IMR-90 (cell line): Measurements from ENCODE around the gene CUL7. TPM values are rescaled to one million over a fixed set of nuclear protein-coding genes. Genes with fewer than 3 reads are reported as not detected.

Experiments
- ATAC-seq: fragments of 200-7000 bp; cut with Tn5 transposase; 2 replicates; pipeline ENCODE4 v1.9.1; 2020; ENCODE audit warnings: low read depth, mild to moderate bottlenecking, moderate library complexity
- BruUV-seq: library from RNA; stranded (reverse); fragments of 400-500 nt; replicated peaks from 2 replicates; lab custom pipeline; 2021; lab: Mats Ljungman, UMichigan
- CTCF ChIA-PET: fragments of 300-600 bp; formaldehyde crosslinking; extraction: SDS; loops from one replicate; lab custom pipeline; 2021; ENCODE audit warnings: antibody characterized with exemption; lab: Yijun Ruan, JAX
- POLR2A ChIA-PET: fragments of 300-600 bp; sonication (Branson Sonifier 250); formaldehyde crosslinking; loops from one replicate; lab custom pipeline; 2022; ENCODE audit warnings: antibody characterized with exemption; ENCODE audit not compliant: unreplicated experiment; lab: Charles Lee
- DNase-seq: peaks from one replicate; pipeline ENCODE4 v3.0.0; 2013
- H2AFZ ChIP-seq: replicated peaks from 2 replicates; pipeline ENCODE3; 2013; ENCODE audit warnings: low read length, mild to moderate bottlenecking; ENCODE audit not compliant: poor library complexity
- H2AK5ac ChIP-seq: 2 replicates; pipeline ENCODE4 v1.6.1; 2013; ENCODE audit warnings: low read depth, low read length, inconsistent platforms
- H2AK9ac ChIP-seq: replicated peaks from 2 replicates; pipeline ENCODE3; 2013; ENCODE audit warnings: mild to moderate bottlenecking, low read depth, low read length, moderate library complexity; ENCODE audit not compliant: poor library complexity
- H2BK120ac ChIP-seq: 2 replicates; pipeline ENCODE4 v1.6.1; 2013; ENCODE audit warnings: low read depth, low read length, inconsistent platforms
- H2BK15ac ChIP-seq: 3 replicates; pipeline ENCODE4 v1.6.1; 2013; ENCODE audit warnings: low read depth, low read length, inconsistent platforms
- H2BK20ac ChIP-seq: 2 replicates; pipeline ENCODE4 v1.6.1; 2013; ENCODE audit warnings: low read depth, mild to moderate bottlenecking, inconsistent platforms, low read length, moderate library complexity
- H2BK5ac ChIP-seq: 2 replicates; pipeline ENCODE4 v1.6.1; 2013; ENCODE audit warnings: mild to moderate bottlenecking, low read depth, low read length, inconsistent platforms; ENCODE audit not compliant: poor library complexity, severe bottlenecking
- H3K14ac ChIP-seq: replicated peaks from 2 replicates; pipeline ENCODE4 v1.6.1; 2013; ENCODE audit warnings: low read depth, low read length, inconsistent platforms
- H3K18ac ChIP-seq: 2 replicates; pipeline ENCODE4 v1.6.1; 2013; ENCODE audit warnings: low read depth, low read length, control low read depth
- H3K23ac ChIP-seq: 2 replicates; pipeline ENCODE4 v1.6.1; 2013; ENCODE audit warnings: low read depth, low read length, inconsistent platforms
- H3K27ac ChIP-seq: 2 replicates; pipeline ENCODE4 v1.5.1; 2013; ENCODE audit warnings: mild to moderate bottlenecking, control low read depth, low read length; ENCODE audit not compliant: insufficient read depth
- H3K27me3 ChIP-seq: 2 replicates; pipeline ENCODE4 v1.6.1; 2013; ENCODE audit warnings: low read length; ENCODE audit not compliant: control insufficient read depth, insufficient read depth
- H3K36me3 ChIP-seq: 2 replicates; pipeline ENCODE4 v1.6.1; 2013; ENCODE audit warnings: low read length, mixed read lengths; ENCODE audit not compliant: control insufficient read depth, insufficient read depth
- H3K4ac ChIP-seq: 2 replicates; pipeline ENCODE4 v1.6.1; 2013; ENCODE audit warnings: low read depth, low read length, inconsistent platforms
- H3K4me1 ChIP-seq: 2 replicates; pipeline ENCODE4 v1.6.1; 2013; ENCODE audit warnings: low read length, mixed read lengths; ENCODE audit not compliant: control insufficient read depth, insufficient read depth
- H3K4me2 ChIP-seq: 2 replicates; pipeline ENCODE4 v1.6.1; 2013; ENCODE audit warnings: low read depth, mild to moderate bottlenecking, control low read depth, low read length, moderate library complexity
- H3K4me3 ChIP-seq: 2 replicates; pipeline ENCODE4 v1.5.1; 2013; ENCODE audit warnings: low read depth, mild to moderate bottlenecking, control low read depth, low read length, moderate library complexity; ENCODE audit not compliant: insufficient read depth
- H3K56ac ChIP-seq: 2 replicates; pipeline ENCODE4 v1.6.1; 2013; ENCODE audit warnings: low read length, inconsistent platforms; ENCODE audit not compliant: insufficient read depth; ENCODE audit errors: extremely low read depth
- H3K79me1 ChIP-seq, 2 experiments: 2 replicates each; pipeline ENCODE4 v1.6.1; 2013; ENCODE audit warnings: low read length in 2 of 2, inconsistent platforms in 1 of 2, low read depth in 1 of 2
- H3K9ac ChIP-seq: 2 replicates; pipeline ENCODE4 v1.6.1; 2013; ENCODE audit warnings: low read depth, low read length, control low read depth
- H3K9me1 ChIP-seq: 2 replicates; pipeline ENCODE4 v1.6.1; 2013; ENCODE audit warnings: low read length, inconsistent platforms; ENCODE audit not compliant: insufficient read depth
- H3K9me3 ChIP-seq: 2 replicates; pipeline ENCODE4 v1.6.1; 2013; ENCODE audit warnings: low read length; ENCODE audit not compliant: control insufficient read depth, insufficient read depth
- H4K20me1 ChIP-seq: 2 replicates; pipeline ENCODE4 v1.6.1; 2013; ENCODE audit warnings: low read length, inconsistent platforms; ENCODE audit not compliant: insufficient read depth
- H4K5ac ChIP-seq: 2 replicates; pipeline ENCODE4 v1.6.1; 2013; ENCODE audit warnings: mild to moderate bottlenecking, low read depth, low read length, control low read depth
- H4K8ac ChIP-seq, 2 experiments: 2 replicates each; pipeline ENCODE4 v1.6.1; 2013; ENCODE audit warnings: low read depth in 2 of 2, low read length in 2 of 2, control low read depth in 1 of 2, inconsistent platforms in 1 of 2
- H4K91ac ChIP-seq: 2 replicates; pipeline ENCODE4 v1.6.1; 2013; ENCODE audit warnings: low read depth, low read length, inconsistent platforms; ENCODE audit not compliant: insufficient read depth
- CEBPB ChIP-seq: IDR thresholded peaks from 2 replicates; pipeline ENCODE4 v1.6.1; 2012; ENCODE audit warnings: low read depth, low read length, improper control_type of control experiment
- CHD1 ChIP-seq: IDR thresholded peaks from 2 replicates; pipeline ENCODE4 v1.6.1; 2012; ENCODE audit warnings: low read depth, low read length, improper control_type of control experiment
- MAFK ChIP-seq: IDR thresholded peaks from 2 replicates; pipeline ENCODE4 v1.6.1; 2012; ENCODE audit warnings: low read depth, low read length, improper control_type of control experiment
- MAZ ChIP-seq: IDR thresholded peaks from 2 replicates; pipeline ENCODE4 v1.6.1; 2012; ENCODE audit warnings: low read depth, mild to moderate bottlenecking, low read length, improper control_type of control experiment, moderate library complexity, borderline replicate concordance
- MXI1 ChIP-seq: IDR thresholded peaks from 2 replicates; pipeline ENCODE4 v1.6.1; 2012; ENCODE audit warnings: low read depth, mild to moderate bottlenecking, low read length, moderate library complexity, borderline replicate concordance
- POLR2A ChIP-seq: IDR thresholded peaks from 2 replicates; pipeline ENCODE4 v1.6.1; 2012; ENCODE audit warnings: mild to moderate bottlenecking, low read depth, low read length
- RAD21 ChIP-seq: IDR thresholded peaks from 2 replicates; pipeline ENCODE4 v1.6.1; 2012; ENCODE audit warnings: low read length, improper control_type of control experiment
- RCOR1 ChIP-seq: IDR thresholded peaks from 2 replicates; pipeline ENCODE4 v1.6.1; 2012; ENCODE audit warnings: mild to moderate bottlenecking, low read length, improper control_type of control experiment; ENCODE audit not compliant: insufficient replicate concordance
- RFX5 ChIP-seq: IDR thresholded peaks from 2 replicates; pipeline ENCODE4 v1.8.0; 2012; ENCODE audit warnings: low read depth, mild to moderate bottlenecking, low read length, moderate library complexity
- SMC3 ChIP-seq: fragments of 150-350 bp; IDR thresholded peaks from 2 replicates; pipeline ENCODE4 v1.6.1; 2016; ENCODE audit warnings: low read depth, mild to moderate bottlenecking, antibody characterized with exemption, low read length, moderate library complexity
- WGBS, 2 experiments: methylation state at CpG; one replicate each; pipeline versions ENCODE4 v1.1.5 to v1.1.7; 2013; ENCODE audit warnings: missing lambda C conversion rate in 2 of 2; ENCODE audit not compliant: insufficient read length in 1 of 2; ENCODE audit errors: extremely low coverage in 2 of 2; 5-methylcytosine and 5-hydroxymethylcytosine counted together
- dilution Hi-C: fragments of 300-500 bp; cut with HindIII; formaldehyde crosslinking; loops from one replicate; pipeline ENCODE4 v1.14.3; 2018; ENCODE audit warnings: low sequenced_read_pairs; ENCODE audit not compliant: unreplicated experiment
- in situ Hi-C: fragments of 300-500 bp; cut with MboI; formaldehyde crosslinking; loops from 3 replicates; pipeline ENCODE4 v1.14.3; 2019; ENCODE audit warnings: low sequenced_read_pairs, inconsistent platforms, mixed read lengths
- intact Hi-C: fragments of 100-400 bp; cut with micrococcal nuclease; formaldehyde crosslinking; loops from 2 replicates; pipeline ENCODE4 v1.10.0; 2022
- polyA plus RNA-seq, 3 experiments: library from polyadenylated mRNA; depleted of rRNA; stranded (reverse); fragments of >200 nt; gene quantifications; 2 replicates each; pipeline ENCODE4 v1.2.3, GENCODE V29; 2012; ENCODE audit warnings: low replicate concordance in 1 of 3
- total RNA-seq: library from RNA; depleted of rRNA; stranded (reverse); fragments of >200 nt; gene quantifications from 2 replicates; pipeline ENCODE4 v1.2.3, GENCODE V29; 2012
- TF ChIP-seq, protein P1 (sequence below): fragments of 150-350 bp; IDR thresholded peaks from 2 replicates; pipeline ENCODE4 v1.6.1; 2017; ENCODE audit warnings: mild to moderate bottlenecking, antibody characterized with exemption, low read length, low read depth
- TF ChIP-seq, protein P2 (sequence below): conservative IDR thresholded peaks from 2 replicates; pipeline ENCODE4 v1.5.1; 2012; ENCODE audit warnings: mild to moderate bottlenecking, low read depth, low read length, improper control_type of control experiment
- TF ChIP-seq, protein P3 (sequence below): fragments of 150-350 bp; IDR thresholded peaks from 2 replicates; pipeline ENCODE4 v1.6.1; 2016; ENCODE audit warnings: low read depth, mild to moderate bottlenecking, low read length, moderate library complexity, borderline replicate concordance

CUL7 gene
- total and polyA plus RNA-seq, 2 of the 4 experiments (the other 2 are of a cell fraction), result 38.0 to 39.3 TPM

DNA sequence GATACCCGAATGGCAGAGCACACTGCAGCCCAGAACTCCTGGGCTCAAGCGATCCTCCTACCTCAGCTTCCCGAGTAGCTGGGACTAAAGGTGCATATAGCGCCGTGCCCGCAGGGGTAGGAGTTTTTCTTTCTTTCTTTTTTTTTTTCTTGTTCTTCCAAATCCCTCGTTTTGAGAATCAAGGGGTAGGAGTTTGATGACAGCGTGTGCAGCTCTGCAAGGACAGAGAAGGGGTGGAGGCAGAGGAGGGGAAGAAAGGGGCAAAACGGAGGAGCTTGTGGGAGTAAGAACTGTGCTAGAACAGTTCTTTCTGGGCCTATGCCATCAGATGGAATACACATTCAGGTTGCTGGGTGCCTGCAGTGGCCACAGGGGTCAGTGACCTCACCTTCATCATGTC, 16.9 kb downstream of the CUL7 start:
- dilution Hi-C loops (no loop called here), in situ Hi-C loops (no loop called here), intact Hi-C loops (no loop called here)
- Histone ChIP-seq H4K20me1 (peaks cover 3% of the 10 kb centered on the region; the same call in 1 of the 2 replicates), H3K18ac (no peak overlapping the region), H3K56ac (no peak overlapping the region), H3K4me1 (no peaks in the 10 kb centered on the region), H2BK15ac (no peak overlapping the region), H2AK5ac (no peak overlapping the region), H3K23ac (no peak overlapping the region), H2AK9ac (peak overlapping the region; percentile 55), H3K27ac (no peak overlapping the region), H3K4ac (no peak overlapping the region), H4K5ac (no peak overlapping the region), H3K9me1 (no peaks in the 10 kb centered on the region), H3K14ac (no peak overlapping the region), H2AFZ (no peak overlapping the region), H3K4me2 (no peak overlapping the region), H2BK120ac (no peak overlapping the region), H3K9me3 (no peaks in the 10 kb centered on the region), H4K8ac (no peak overlapping the region), H3K4me3 (no peak overlapping the region), H2BK20ac (no peak overlapping the region), H3K9ac (no peak overlapping the region), H3K79me1 (peaks cover 7 to 9% of the 10 kb centered on the region in 2 experiments; a peak in 2 of 4 replicates), H2BK5ac (no peak overlapping the region), H3K36me3 (peaks cover 62% of the 10 kb centered on the region), H3K27me3 (no peaks in the 10 kb centered on the region), H4K91ac (no peak overlapping the region)
- ATAC-seq (no peak), DNase-seq (no peak)
- POLR2A ChIA-PET, result interaction anchor here (0.8 kb wide), 1 partner anchor 11 kb away, joined by 3 read pairs; no protein-coding TSS in a partner anchor
- CTCF ChIA-PET, result no interaction called here
- TF ChIP-seq RAD21 (no peak), MAFK (no peak), MXI1 (no peak), POLR2A (no peak), SMC3 (no peak), RFX5 (no peak), CHD1 (no peak), RCOR1 (no peak), MAZ (no peak), CEBPB (no peak)
- TF ChIP-seq, protein P1, sequence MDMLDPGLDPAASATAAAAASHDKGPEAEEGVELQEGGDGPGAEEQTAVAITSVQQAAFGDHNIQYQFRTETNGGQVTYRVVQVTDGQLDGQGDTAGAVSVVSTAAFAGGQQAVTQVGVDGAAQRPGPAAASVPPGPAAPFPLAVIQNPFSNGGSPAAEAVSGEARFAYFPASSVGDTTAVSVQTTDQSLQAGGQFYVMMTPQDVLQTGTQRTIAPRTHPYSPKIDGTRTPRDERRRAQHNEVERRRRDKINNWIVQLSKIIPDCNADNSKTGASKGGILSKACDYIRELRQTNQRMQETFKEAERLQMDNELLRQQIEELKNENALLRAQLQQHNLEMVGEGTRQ, result no peak
- TF ChIP-seq, protein P2, sequence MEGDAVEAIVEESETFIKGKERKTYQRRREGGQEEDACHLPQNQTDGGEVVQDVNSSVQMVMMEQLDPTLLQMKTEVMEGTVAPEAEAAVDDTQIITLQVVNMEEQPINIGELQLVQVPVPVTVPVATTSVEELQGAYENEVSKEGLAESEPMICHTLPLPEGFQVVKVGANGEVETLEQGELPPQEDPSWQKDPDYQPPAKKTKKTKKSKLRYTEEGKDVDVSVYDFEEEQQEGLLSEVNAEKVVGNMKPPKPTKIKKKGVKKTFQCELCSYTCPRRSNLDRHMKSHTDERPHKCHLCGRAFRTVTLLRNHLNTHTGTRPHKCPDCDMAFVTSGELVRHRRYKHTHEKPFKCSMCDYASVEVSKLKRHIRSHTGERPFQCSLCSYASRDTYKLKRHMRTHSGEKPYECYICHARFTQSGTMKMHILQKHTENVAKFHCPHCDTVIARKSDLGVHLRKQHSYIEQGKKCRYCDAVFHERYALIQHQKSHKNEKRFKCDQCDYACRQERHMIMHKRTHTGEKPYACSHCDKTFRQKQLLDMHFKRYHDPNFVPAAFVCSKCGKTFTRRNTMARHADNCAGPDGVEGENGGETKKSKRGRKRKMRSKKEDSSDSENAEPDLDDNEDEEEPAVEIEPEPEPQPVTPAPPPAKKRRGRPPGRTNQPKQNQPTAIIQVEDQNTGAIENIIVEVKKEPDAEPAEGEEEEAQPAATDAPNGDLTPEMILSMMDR, result no peak
- TF ChIP-seq, protein P3, sequence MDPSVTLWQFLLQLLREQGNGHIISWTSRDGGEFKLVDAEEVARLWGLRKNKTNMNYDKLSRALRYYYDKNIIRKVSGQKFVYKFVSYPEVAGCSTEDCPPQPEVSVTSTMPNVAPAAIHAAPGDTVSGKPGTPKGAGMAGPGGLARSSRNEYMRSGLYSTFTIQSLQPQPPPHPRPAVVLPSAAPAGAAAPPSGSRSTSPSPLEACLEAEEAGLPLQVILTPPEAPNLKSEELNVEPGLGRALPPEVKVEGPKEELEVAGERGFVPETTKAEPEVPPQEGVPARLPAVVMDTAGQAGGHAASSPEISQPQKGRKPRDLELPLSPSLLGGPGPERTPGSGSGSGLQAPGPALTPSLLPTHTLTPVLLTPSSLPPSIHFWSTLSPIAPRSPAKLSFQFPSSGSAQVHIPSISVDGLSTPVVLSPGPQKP, result no peak
- WGBS, 2 experiments, result no CpG with 5 or more reads among the region's 9 CpGs
- no TSS peak for BruUV-seq
